ENCODE measurements around the gene CDKN1C.

Gene CDKN1C

GRCh38 chr11:2885678-2886081, at the start of gene CDKN1C:
Gene CDKN1C (minus strand): TSS chr11:2885775. CDS start chr11:2885456, 319 bp downstream.
- FAIRE-seq: no peak

GRCh38 chr11:2934611-2935239, 49.1 kb upstream of the CDKN1C start:
- FAIRE-seq: no peak

GRCh38 chr11:2934021-2934550, 48.5 kb upstream of the CDKN1C start:
- FAIRE-seq: no peak

- no peak for FAIRE-seq
These were observed 47.9 kb upstream of the CDKN1C start for GRCh38 chr11:2933375-2934020.

- no peak for FAIRE-seq
These were observed 47.3 kb upstream of the CDKN1C start for GRCh38 chr11:2932850-2933251.

GRCh38 chr11:2931771-2932738, 46.5 kb upstream of the CDKN1C start:
- no peak for FAIRE-seq

GRCh38 chr11:2931420-2931746, 45.8 kb upstream of the CDKN1C start:
- no peak for FAIRE-seq

- FAIRE-seq: no peak
These were observed 45.3 kb upstream of the CDKN1C start for GRCh38 chr11:2930704-2931419.

- FAIRE-seq: no peak
These were observed 44.6 kb upstream of the CDKN1C start for GRCh38 chr11:2929950-2930703.

GRCh38 chr11:2929531-2929949, 44.0 kb upstream of the CDKN1C start:
- FAIRE-seq: no peak

GRCh38 chr11:2928605-2929530, 43.3 kb upstream of the CDKN1C start, which contains the start of gene PHLDA2:
Gene PHLDA2 (minus strand): TSS chr11:2929420. CDS start chr11:2929364, 56 bp downstream.
- no peak for FAIRE-seq

- FAIRE-seq: no peak
These were observed 42.5 kb upstream of the CDKN1C start for GRCh38 chr11:2927851-2928604.

GRCh38 chr11:2927121-2927800, 41.7 kb upstream of the CDKN1C start:
- no peak for FAIRE-seq

GRCh38 chr11:2926611-2927051, 41.1 kb upstream of the CDKN1C start:
- FAIRE-seq: no peak

- FAIRE-seq: no peak
These were observed 39.5 kb upstream of the CDKN1C start for GRCh38 chr11:2924821-2925675.

- no peak for FAIRE-seq
These were observed 38.8 kb upstream of the CDKN1C start for GRCh38 chr11:2924381-2924780.

GRCh38 chr11:2923446-2924375, 38.1 kb upstream of the CDKN1C start:
- FAIRE-seq: no peak

Measured in endometrium (tissue), 2 donors.